NT2/D1 (cell line): ENCODE data around the gene GOLGA5.
A peak's percentile ranks its signal among the peaks of the same experiment; 100 is the strongest.
"Not testable (repeated sequence)": the region's sequence is repeated elsewhere in the genome, so short reads cannot be mapped to it uniquely, and the experiment has no call there.

Source experiments
- DNase-seq: peaks from one replicate; pipeline ENCODE4 v3.0.0-alpha.2; 2011; ENCODE audit warnings: low read depth, low spot score
- H3K27me3 ChIP-seq: 2 replicates; pipeline ENCODE4 v1.6.0; 2011; ENCODE audit warnings: mild to moderate bottlenecking; ENCODE audit not compliant: insufficient read length, insufficient read depth
- H3K36me3 ChIP-seq: 2 replicates; pipeline ENCODE4 v1.6.1; 2011; ENCODE audit warnings: mild to moderate bottlenecking, low read length, mixed read lengths; ENCODE audit not compliant: insufficient read depth, insufficient read length
- H3K4me1 ChIP-seq: 2 replicates; pipeline ENCODE4 v1.5.1; 2011; ENCODE audit not compliant: insufficient read depth, insufficient read length
- H3K4me3 ChIP-seq: 2 replicates; pipeline ENCODE4 v1.5.1; 2011; ENCODE audit warnings: low read depth; ENCODE audit not compliant: insufficient read length
- H3K9ac ChIP-seq: 2 replicates; pipeline ENCODE4 v1.6.0; 2011; ENCODE audit warnings: low read depth; ENCODE audit not compliant: insufficient read length
- H3K9me3 ChIP-seq: 2 replicates; pipeline ENCODE4 v1.5.1; 2011; ENCODE audit warnings: mild to moderate bottlenecking, low read length; ENCODE audit not compliant: insufficient read depth
- SUZ12 ChIP-seq: IDR thresholded peaks from 2 replicates; pipeline ENCODE4 v1.6.1; 2011; ENCODE audit not compliant: insufficient read length, insufficient read depth; ENCODE audit errors: extremely low read depth
- YY1 ChIP-seq: IDR thresholded peaks from 2 replicates; pipeline ENCODE4 v1.6.1; 2011; ENCODE audit not compliant: insufficient read length, insufficient read depth
- ZNF274 ChIP-seq: IDR thresholded peaks from 2 replicates; pipeline ENCODE4 v1.6.1; 2011; ENCODE audit warnings: mild to moderate bottlenecking, low read depth, low read length

GOLGA5 gene, protein sequence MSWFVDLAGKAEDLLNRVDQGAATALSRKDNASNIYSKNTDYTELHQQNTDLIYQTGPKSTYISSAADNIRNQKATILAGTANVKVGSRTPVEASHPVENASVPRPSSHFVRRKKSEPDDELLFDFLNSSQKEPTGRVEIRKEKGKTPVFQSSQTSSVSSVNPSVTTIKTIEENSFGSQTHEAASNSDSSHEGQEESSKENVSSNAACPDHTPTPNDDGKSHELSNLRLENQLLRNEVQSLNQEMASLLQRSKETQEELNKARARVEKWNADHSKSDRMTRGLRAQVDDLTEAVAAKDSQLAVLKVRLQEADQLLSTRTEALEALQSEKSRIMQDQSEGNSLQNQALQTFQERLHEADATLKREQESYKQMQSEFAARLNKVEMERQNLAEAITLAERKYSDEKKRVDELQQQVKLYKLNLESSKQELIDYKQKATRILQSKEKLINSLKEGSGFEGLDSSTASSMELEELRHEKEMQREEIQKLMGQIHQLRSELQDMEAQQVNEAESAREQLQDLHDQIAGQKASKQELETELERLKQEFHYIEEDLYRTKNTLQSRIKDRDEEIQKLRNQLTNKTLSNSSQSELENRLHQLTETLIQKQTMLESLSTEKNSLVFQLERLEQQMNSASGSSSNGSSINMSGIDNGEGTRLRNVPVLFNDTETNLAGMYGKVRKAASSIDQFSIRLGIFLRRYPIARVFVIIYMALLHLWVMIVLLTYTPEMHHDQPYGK

DNA sequence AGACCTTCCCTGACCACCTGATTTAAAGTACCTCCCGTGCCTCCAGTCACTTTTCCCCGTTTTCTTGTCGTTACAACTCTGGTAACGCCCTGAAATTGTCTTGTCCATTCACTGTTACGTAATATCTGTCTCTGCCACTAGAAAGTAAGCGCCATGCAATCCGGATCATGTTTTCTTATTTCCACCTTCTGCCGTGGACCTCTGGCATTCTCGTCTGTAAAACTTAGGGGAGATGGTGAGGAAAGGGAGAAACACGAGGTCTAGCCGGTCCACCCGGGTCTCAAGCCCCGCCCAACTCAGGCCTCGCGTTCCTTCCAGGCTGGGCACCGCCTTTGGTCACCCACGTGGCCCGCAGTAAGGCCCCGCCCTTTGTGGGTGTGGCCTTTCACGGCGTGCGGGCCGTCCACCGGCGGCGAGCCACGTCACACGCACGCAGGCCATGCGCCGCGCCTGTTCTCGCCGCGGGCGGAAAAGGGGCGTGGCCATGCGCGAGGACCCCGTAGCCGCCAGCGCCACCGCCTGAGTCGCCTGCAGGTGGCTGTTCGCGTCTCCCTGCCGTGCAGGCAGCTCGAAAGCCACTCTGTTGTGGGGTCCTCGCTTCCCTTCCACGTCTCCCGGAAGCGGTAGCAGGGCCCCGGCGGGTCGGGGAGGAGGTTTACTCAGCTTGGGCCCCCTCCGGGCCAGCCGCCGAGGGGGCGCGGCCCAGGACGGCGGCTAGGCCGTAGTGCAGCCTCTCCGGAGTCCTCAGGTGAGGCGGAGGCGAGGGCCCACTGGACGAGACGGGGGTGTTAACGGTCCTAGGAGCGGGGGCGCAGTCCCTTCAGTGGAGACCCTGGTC lies at the start of gene GOLGA5:
TSS of gene GOLGA5 (plus strand) at position 597 of the 838 bp plus-strand sequence. CDS start 3,133 bp downstream, outside the sequence.
- H3K4me3 ChIP-seq = peak within 1 kb of the TSS; percentile 84
- DNase-seq = peak; percentile 92
- H3K9ac ChIP-seq = peak within 1 kb of the TSS; percentile 99
- peaks cover 15% of the 10 kb centered on the region for H3K9me3 ChIP-seq
- no peak for TF ChIP-seq ZNF274
- no peak for TF ChIP-seq YY1
- no peak for TF ChIP-seq SUZ12
- H3K36me3 ChIP-seq = peaks cover 18% of the 10 kb centered on the region
- no peaks in the 10 kb centered on the region for H3K27me3 ChIP-seq
- no peaks in the 10 kb centered on the region for H3K4me1 ChIP-seq

DNA sequence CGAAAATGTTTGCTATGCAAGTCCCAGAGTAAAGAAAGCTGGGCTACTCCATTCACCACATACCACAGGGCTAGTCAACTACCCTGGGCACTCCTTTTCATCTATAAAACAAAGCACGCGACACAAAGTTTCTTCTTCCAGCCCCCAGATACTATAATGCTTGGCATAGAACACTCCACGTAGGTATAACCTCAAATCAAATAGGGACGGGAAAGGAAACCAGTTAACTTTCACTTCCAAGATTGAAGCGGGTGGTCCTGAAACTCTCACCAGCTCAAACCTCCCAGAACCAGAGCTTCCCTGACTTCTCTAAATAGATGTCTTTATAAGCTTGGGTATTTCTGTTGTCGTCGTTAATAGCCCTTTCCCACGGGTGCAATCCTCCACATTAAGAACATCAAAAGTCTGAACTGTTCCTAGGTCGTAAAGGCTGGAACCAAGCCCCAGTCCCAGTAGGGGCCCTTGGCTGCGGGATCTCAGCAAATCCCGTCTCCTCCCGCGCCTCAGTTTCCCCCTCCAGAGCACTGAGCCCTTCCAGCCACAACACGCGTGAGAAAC lies 46.3 kb upstream of the GOLGA5 start:
- no peak for DNase-seq

DNA sequence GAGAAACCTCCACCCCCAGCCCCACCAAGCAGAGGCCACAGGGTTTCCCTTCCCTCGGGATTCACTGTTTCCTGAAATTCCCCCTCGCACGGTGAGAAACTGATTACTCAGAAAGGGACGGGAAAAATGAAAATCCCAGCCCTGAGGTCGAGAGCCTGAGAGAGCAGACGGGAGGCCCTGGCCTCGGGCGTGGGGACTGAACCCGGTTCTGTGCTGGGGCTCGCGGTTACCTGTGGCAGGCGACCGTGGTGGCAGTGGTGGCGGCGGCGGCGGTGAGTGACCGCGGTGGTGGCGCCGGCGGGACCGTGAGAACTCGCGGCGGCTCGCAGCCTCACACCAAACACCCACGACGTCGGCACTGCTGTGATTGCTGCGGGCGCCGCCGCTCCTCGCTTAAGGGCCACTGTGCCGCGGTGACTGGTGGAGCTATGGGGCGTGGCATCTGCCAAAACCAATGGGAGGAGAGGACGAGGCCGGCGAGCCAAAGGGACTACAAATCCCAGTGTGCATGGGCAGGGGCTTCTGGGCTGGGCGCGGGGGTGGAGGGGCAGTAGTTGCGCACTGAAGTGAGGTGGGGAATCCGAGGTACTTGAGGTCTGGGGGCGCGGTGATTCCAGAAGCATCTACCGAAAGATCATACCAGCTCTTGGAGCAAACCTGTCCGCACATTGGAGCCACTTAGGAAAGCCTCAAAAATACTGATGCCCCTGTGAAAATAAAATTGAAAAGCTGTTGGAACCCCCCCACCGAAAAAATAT lies 45.7 kb upstream of the GOLGA5 start, which contains the start of gene LGMN:
TSS of gene LGMN (minus strand) at position 369 of the 758 bp plus-strand sequence. CDS start 15,841 bp downstream, outside the sequence.
- Histone ChIP-seq H3K4me1 (peaks cover 3% of the 10 kb centered on the region), H3K4me3 (peak within 1 kb of the TSS; percentile 78), H3K36me3 (no peaks in the 10 kb centered on the region)

More for the DNA sequence above, 46.3 kb upstream of the GOLGA5 start:
- Histone ChIP-seq H3K9me3 (no peaks in the 10 kb centered on the region), H3K9ac (peak overlapping the region; percentile 77), H3K36me3 (peaks cover under 1% of the 10 kb centered on the region), H3K4me3 (peak overlapping the region; percentile 78), H3K27me3 (no peaks in the 10 kb centered on the region), H3K4me1 (peaks cover 3% of the 10 kb centered on the region)
- TF ChIP-seq YY1 (no peak), ZNF274 (no peak), SUZ12 (no peak)

DNA sequence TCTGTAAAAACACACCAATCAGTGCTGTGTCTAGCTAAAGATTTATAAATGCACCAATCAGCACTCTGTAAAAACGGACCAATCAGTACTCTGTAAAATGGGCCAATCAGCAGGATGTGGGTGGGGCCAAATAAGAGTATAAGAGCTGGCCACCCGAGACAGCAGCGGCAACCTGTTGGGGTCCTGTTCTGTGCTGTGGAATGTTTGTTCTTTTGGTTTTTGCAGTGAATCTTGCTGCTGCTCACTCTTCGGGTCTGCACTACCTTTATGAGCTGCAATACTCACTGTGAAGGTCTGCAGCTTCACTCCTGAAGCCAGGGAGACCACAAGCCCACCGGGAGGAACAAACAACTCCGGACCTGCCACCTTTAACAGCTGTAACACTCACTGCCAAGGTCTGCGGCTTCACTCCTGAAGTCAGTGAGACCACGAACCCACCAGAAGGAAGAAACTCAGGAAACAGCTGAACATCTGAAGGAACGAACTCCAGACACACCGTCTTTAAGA lies 43.8 kb upstream of the GOLGA5 start:
- H3K4me3 ChIP-seq, H3K27me3 ChIP-seq, H3K4me1 ChIP-seq, H3K9me3 ChIP-seq, H3K9ac ChIP-seq, DNase-seq, H3K36me3 ChIP-seq: not testable (repeated sequence)

More for the DNA sequence above, 45.7 kb upstream of the GOLGA5 start, which contains the start of gene LGMN:
- no peaks in the 10 kb centered on the region for H3K9me3 ChIP-seq
- TF ChIP-seq SUZ12 (no peak), YY1 (no peak)
- peak; percentile 82 for DNase-seq
- peak within 1 kb of the TSS; percentile 77 for H3K9ac ChIP-seq
- H3K27me3 ChIP-seq = no peaks in the 10 kb centered on the region

DNA sequence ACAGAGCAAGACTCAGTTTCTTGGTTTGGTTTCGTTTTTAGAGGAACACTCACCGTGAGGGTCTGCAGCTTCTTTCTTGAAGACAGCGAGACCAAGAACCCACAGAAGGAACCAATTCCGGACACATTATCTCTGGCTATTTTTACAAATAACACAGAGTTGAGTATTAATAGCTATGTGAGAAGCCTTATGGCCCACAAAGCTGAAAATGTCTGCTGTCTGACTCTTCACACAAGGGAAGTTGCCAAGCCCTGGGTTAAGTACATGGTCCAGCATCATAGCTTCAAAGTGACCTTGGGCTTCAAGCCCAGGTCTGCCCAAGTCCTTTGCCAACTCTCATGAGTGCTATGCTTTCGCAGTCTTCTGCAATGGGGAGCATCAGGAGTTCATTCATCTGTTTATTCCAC lies 43.1 kb upstream of the GOLGA5 start:
- no peaks in the 10 kb centered on the region for H3K36me3 ChIP-seq
- peaks cover 3% of the 10 kb centered on the region for H3K4me1 ChIP-seq
- H3K9me3 ChIP-seq = no peaks in the 10 kb centered on the region
- TF ChIP-seq ZNF274 (no peak), YY1 (no peak), SUZ12 (no peak)
- H3K27me3 ChIP-seq = no peaks in the 10 kb centered on the region
- DNase-seq = no peak
- no peak overlapping the region for H3K4me3 ChIP-seq
- no peak overlapping the region for H3K9ac ChIP-seq

DNA sequence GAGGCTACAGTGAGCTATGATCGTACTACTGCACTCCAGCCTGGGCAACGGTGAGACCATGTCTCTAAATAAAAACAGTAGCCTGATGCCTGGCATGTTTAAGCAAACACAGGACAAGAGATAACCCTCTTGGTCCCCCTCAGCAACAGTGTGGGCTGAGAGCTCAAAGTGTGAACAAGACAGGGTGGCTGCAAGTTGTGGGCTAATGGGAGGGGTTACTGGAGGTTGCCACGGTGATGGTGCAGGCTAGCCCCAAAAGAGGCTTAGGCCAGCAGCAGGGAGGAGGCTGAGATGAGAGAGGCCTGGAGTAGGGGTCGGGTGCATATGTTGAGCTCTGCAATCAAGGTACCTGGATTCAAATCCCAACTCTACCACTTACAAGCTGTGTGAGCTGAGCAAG lies 42.3 kb upstream of the GOLGA5 start:
- TF ChIP-seq SUZ12 (no peak), ZNF274 (no peak), YY1 (no peak)
- Histone ChIP-seq H3K36me3 (no peaks in the 10 kb centered on the region), H3K9me3 (no peaks in the 10 kb centered on the region), H3K9ac (no peak overlapping the region), H3K4me3 (no peak overlapping the region), H3K4me1 (peaks cover 3% of the 10 kb centered on the region), H3K27me3 (no peaks in the 10 kb centered on the region)
- DNase-seq = no peak
